ENCODE results near the gene JAK1.
A peak's percentile ranks its signal among the peaks of the same experiment; 100 is the strongest.

JAK1 gene

GRCh38 chr1:64913361-64914015 lies 52.9 kb downstream of the JAK1 start:
- Histone ChIP-seq H2AK5ac (ENCODE audit: low read length) (no peak overlapping the region), H4K91ac (ENCODE audit: low read depth, low read length) (no peak overlapping the region), H3K4ac (ENCODE audit: low read depth, low read length) (no peak overlapping the region), H3K14ac (ENCODE audit: low read length) (no peak overlapping the region), H2AFZ (ENCODE audit: insufficient read depth, low read length, poor library complexity) (no peak overlapping the region), H3K27me3 (ENCODE audit: insufficient read depth, low read length) (no peaks in the 10 kb centered on the region), H3K36me3 (ENCODE audit: control insufficient read depth in 1 of 2, insufficient read depth in 2 of 2, low read length in 2 of 2) (no peaks in the 10 kb centered on the region), H2BK120ac (ENCODE audit: insufficient read depth, low read length, poor library complexity) (no peak overlapping the region), H3K79me2 (ENCODE audit: control insufficient read depth, insufficient read depth, low read length, poor library complexity) (no peaks in the 10 kb centered on the region), H4K12ac (ENCODE audit: low read depth, low read length) (no peak overlapping the region), H3K27ac (ENCODE audit: low read depth, low read length) (no peak overlapping the region), H4K8ac (ENCODE audit: low read depth, low read length) (no peak overlapping the region), H3K9ac (ENCODE audit: low read length) (no peak overlapping the region), H3K79me1 (ENCODE audit: low read length) (no peaks in the 10 kb centered on the region), H3K18ac (ENCODE audit: low read length) (no peak overlapping the region), H2BK5ac (ENCODE audit: low read depth, low read length, poor library complexity) (no peak overlapping the region), H2BK12ac (ENCODE audit: low read length) (no peak overlapping the region), H3K4me1 (ENCODE audit: control insufficient read depth in 1 of 2, insufficient read depth in 2 of 2, low read length in 2 of 2) (peaks cover 2 to 7% of the 10 kb centered on the region in 2 experiments), H3K9me3 (ENCODE audit: insufficient read depth, low read depth, low read length) (no peaks in the 10 kb centered on the region), H3K4me3 (ENCODE audit: low read depth, low read length) (no peak overlapping the region), H3K4me2 (ENCODE audit: low read length) (no peak overlapping the region), H3K23ac (ENCODE audit: low read length) (no peak overlapping the region)
- DNase-seq: no peak
- WGBS (ENCODE audit: extremely low coverage, insufficient coverage, insufficient read length): no CpG with 5 or more reads among the region's 3 CpGs

- H3K4ac ChIP-seq (ENCODE audit: low read depth, low read length): no peak overlapping the region
- H2AFZ ChIP-seq (ENCODE audit: insufficient read depth, low read length, poor library complexity): no peak overlapping the region
- H3K18ac ChIP-seq (ENCODE audit: low read length): no peak overlapping the region
- H3K9me3 ChIP-seq (ENCODE audit: insufficient read depth, low read depth, low read length): no peaks in the 10 kb centered on the region
- no peaks in the 10 kb centered on the region for H3K79me1 ChIP-seq (ENCODE audit: low read length)
- H2BK5ac ChIP-seq (ENCODE audit: low read depth, low read length, poor library complexity): no peak overlapping the region
- no CpG with 5 or more reads among the region's 2 CpGs for WGBS (ENCODE audit: extremely low coverage, insufficient coverage, insufficient read length)
- no peaks in the 10 kb centered on the region for H3K27me3 ChIP-seq (ENCODE audit: insufficient read depth, low read length)
- no peak overlapping the region for H4K8ac ChIP-seq (ENCODE audit: low read depth, low read length)
- H3K36me3 ChIP-seq (ENCODE audit: control insufficient read depth in 1 of 2, insufficient read depth in 2 of 2, low read length in 2 of 2): no peaks in the 10 kb centered on the region
- H2AK5ac ChIP-seq (ENCODE audit: low read length): no peak overlapping the region
- H3K9ac ChIP-seq (ENCODE audit: low read length): no peak overlapping the region
- no peak overlapping the region for H3K23ac ChIP-seq (ENCODE audit: low read length)
- no peak for DNase-seq
- H3K79me2 ChIP-seq (ENCODE audit: control insufficient read depth, insufficient read depth, low read length, poor library complexity): no peaks in the 10 kb centered on the region
- H3K4me2 ChIP-seq (ENCODE audit: low read length): no peak overlapping the region
- H3K4me1 ChIP-seq (ENCODE audit: control insufficient read depth in 1 of 2, insufficient read depth in 2 of 2, low read length in 2 of 2): peaks cover 1 to 2% of the 10 kb centered on the region in 2 experiments
- no peak overlapping the region for H4K91ac ChIP-seq (ENCODE audit: low read depth, low read length)
- no peak overlapping the region for H2BK12ac ChIP-seq (ENCODE audit: low read length)
- no peak overlapping the region for H4K12ac ChIP-seq (ENCODE audit: low read depth, low read length)
- H2BK120ac ChIP-seq (ENCODE audit: insufficient read depth, low read length, poor library complexity): no peak overlapping the region
- no peak overlapping the region for H3K14ac ChIP-seq (ENCODE audit: low read length)
- H3K4me3 ChIP-seq (ENCODE audit: low read depth, low read length): no peak overlapping the region
- H3K27ac ChIP-seq (ENCODE audit: low read depth, low read length): no peak overlapping the region
These were observed 54.2 kb downstream of the JAK1 start for GRCh38 chr1:64912191-64912590.

GRCh38 chr1:64911326-64911725 lies 55.0 kb downstream of the JAK1 start:
- H2BK120ac ChIP-seq (ENCODE audit: insufficient read depth, low read length, poor library complexity): no peak overlapping the region
- H2BK12ac ChIP-seq (ENCODE audit: low read length): no peak overlapping the region
- no peak overlapping the region for H2AK5ac ChIP-seq (ENCODE audit: low read length)
- no peak overlapping the region for H3K4me2 ChIP-seq (ENCODE audit: low read length)
- no peak overlapping the region for H3K4ac ChIP-seq (ENCODE audit: low read depth, low read length)
- H3K14ac ChIP-seq (ENCODE audit: low read length): no peak overlapping the region
- WGBS (ENCODE audit: extremely low coverage, insufficient coverage, insufficient read length): no CpG with 5 or more reads among the region's 3 CpGs
- no peaks in the 10 kb centered on the region for H3K79me2 ChIP-seq (ENCODE audit: control insufficient read depth, insufficient read depth, low read length, poor library complexity)
- H4K12ac ChIP-seq (ENCODE audit: low read depth, low read length): no peak overlapping the region
- H3K4me3 ChIP-seq (ENCODE audit: low read depth, low read length): no peak overlapping the region
- H3K27me3 ChIP-seq (ENCODE audit: insufficient read depth, low read length): no peaks in the 10 kb centered on the region
- no peak overlapping the region for H4K8ac ChIP-seq (ENCODE audit: low read depth, low read length)
- no peak overlapping the region for H3K9ac ChIP-seq (ENCODE audit: low read length)
- no peak overlapping the region for H2AFZ ChIP-seq (ENCODE audit: insufficient read depth, low read length, poor library complexity)
- no peaks in the 10 kb centered on the region for H3K36me3 ChIP-seq (ENCODE audit: control insufficient read depth in 1 of 2, insufficient read depth in 2 of 2, low read length in 2 of 2)
- H3K27ac ChIP-seq (ENCODE audit: low read depth, low read length): no peak overlapping the region
- no peak overlapping the region for H4K91ac ChIP-seq (ENCODE audit: low read depth, low read length)
- H3K18ac ChIP-seq (ENCODE audit: low read length): no peak overlapping the region
- no peak overlapping the region for H3K23ac ChIP-seq (ENCODE audit: low read length)
- peak; percentile 60 to 84 for DNase-seq
- H3K79me1 ChIP-seq (ENCODE audit: low read length): no peaks in the 10 kb centered on the region
- no peak overlapping the region for H2BK5ac ChIP-seq (ENCODE audit: low read depth, low read length, poor library complexity)
- H3K9me3 ChIP-seq (ENCODE audit: insufficient read depth, low read depth, low read length): no peaks in the 10 kb centered on the region
- no peaks in the 10 kb centered on the region for H3K4me1 ChIP-seq (ENCODE audit: control insufficient read depth in 1 of 2, insufficient read depth in 2 of 2, low read length in 2 of 2)

GRCh38 chr1:64909031-64909430 lies 57.3 kb downstream of the JAK1 start:
- Histone ChIP-seq H3K23ac (ENCODE audit: low read length) (no peak overlapping the region), H2BK5ac (ENCODE audit: low read depth, low read length, poor library complexity) (no peak overlapping the region), H3K9ac (ENCODE audit: low read length) (no peak overlapping the region), H3K79me2 (ENCODE audit: control insufficient read depth, insufficient read depth, low read length, poor library complexity) (no peaks in the 10 kb centered on the region), H3K79me1 (ENCODE audit: low read length) (no peaks in the 10 kb centered on the region), H3K27me3 (ENCODE audit: insufficient read depth, low read length) (no peaks in the 10 kb centered on the region), H3K14ac (ENCODE audit: low read length) (no peak overlapping the region), H4K12ac (ENCODE audit: low read depth, low read length) (no peak overlapping the region), H2AFZ (ENCODE audit: insufficient read depth, low read length, poor library complexity) (no peak overlapping the region), H2BK120ac (ENCODE audit: insufficient read depth, low read length, poor library complexity) (no peak overlapping the region), H3K4me2 (ENCODE audit: low read length) (no peak overlapping the region), H4K8ac (ENCODE audit: low read depth, low read length) (no peak overlapping the region), H3K9me3 (ENCODE audit: insufficient read depth, low read depth, low read length) (no peaks in the 10 kb centered on the region), H3K4me3 (ENCODE audit: low read depth, low read length) (no peak overlapping the region), H4K91ac (ENCODE audit: low read depth, low read length) (no peak overlapping the region), H3K36me3 (ENCODE audit: control insufficient read depth in 1 of 2, insufficient read depth in 2 of 2, low read length in 2 of 2) (no peaks in the 10 kb centered on the region), H2AK5ac (ENCODE audit: low read length) (no peak overlapping the region), H3K4me1 (ENCODE audit: control insufficient read depth in 1 of 2, insufficient read depth in 2 of 2, low read length in 2 of 2) (no peaks in the 10 kb centered on the region), H2BK12ac (ENCODE audit: low read length) (no peak overlapping the region), H3K4ac (ENCODE audit: low read depth, low read length) (no peak overlapping the region), H3K18ac (ENCODE audit: low read length) (no peak overlapping the region), H3K27ac (ENCODE audit: low read depth, low read length) (no peak overlapping the region)
- DNase-seq: no peak
- 100% methylated on average over 1 of the region's 7 CpGs for WGBS (ENCODE audit: extremely low coverage, insufficient coverage, insufficient read length)

Measured in trophoblast cell (in vitro differentiated cells and primary cell).